ENCODE measurements around the gene CRYGD. TPM values are rescaled to one million over a fixed set of nuclear protein-coding genes. Genes with fewer than 3 reads are reported as not detected.

Gene CRYGD
- total and polyA plus RNA-seq, 9 of the 15 experiments (the other 6 are each of a cell fraction or from before 2014, with no cell fraction given), result not detected

GRCh38 chr2:208096080-208096479 is 28.2 kb downstream of the CRYGD start:
- H2AFZ ChIP-seq (ENCODE audit: low read depth, low read length), result no peak overlapping the region
- no peaks in the 10 kb centered on the region for H3K36me3 ChIP-seq (ENCODE audit: control insufficient read depth, insufficient read depth, low read length)
- no peak for DNase-seq (ENCODE audit: extremely low read depth in 1 of 4, low spot score in 3 of 4)
- 13% methylated on average over 3 of the region's 3 CpGs for WGBS (ENCODE audit: insufficient coverage, low coverage, missing lambda C conversion rate)
- H3K4me1 ChIP-seq (replicated peaks in 1 of 2; ENCODE audit: control insufficient read depth in 2 of 2, insufficient read depth in 2 of 2, low read length in 2 of 2), result no peaks in the 10 kb centered on the region
- ATAC-seq, result no peak
- no peak for TF ChIP-seq ZNF165 (CRISPR knock-in tag; IDR thresholded peaks at IDR 0.05; ENCODE audit: borderline replicate concordance)
- TF ChIP-seq E2F4 (CRISPR knock-in tag; IDR thresholded peaks at IDR 0.05; ENCODE audit: low read depth), result no peak
- TF ChIP-seq MED1 (CRISPR knock-in tag; IDR thresholded peaks at IDR 0.05; ENCODE audit: borderline replicate concordance), result no peak
- H3K4me3 ChIP-seq, result no peak overlapping the region
- intact Hi-C loops (cut with micrococcal nuclease), result no loop called here
- H3K79me2 ChIP-seq (ENCODE audit: control insufficient read depth, insufficient read depth, low read length), result no peaks in the 10 kb centered on the region
- no peak overlapping the region for H3K9ac ChIP-seq (ENCODE audit: insufficient read depth in 1 of 2, low read depth in 2 of 2, low read length in 2 of 2)
- BruUV-seq (replicated peaks), result no TSS peak
- H3K4me2 ChIP-seq (ENCODE audit: insufficient read depth, low read length), result no peak overlapping the region
- in situ Hi-C loops (cut with MboI), result no loop called here
- no peaks in the 10 kb centered on the region for H3K9me3 ChIP-seq (replicated peaks; ENCODE audit: control insufficient read depth, insufficient read depth, low read depth, low read length)
- no peak overlapping the region for H3K27ac ChIP-seq (ENCODE audit: extremely low read depth, low read depth, low read length)
- POLR2A ChIA-PET, result no interaction called here
- 0 out of 5 replicates have a peak, but pooled peaks cover 0 to 6% of the 10 kb centered on the region in 2 experiments for H3K27me3 ChIP-seq (ENCODE audit: control insufficient read depth in 2 of 2, insufficient read depth in 2 of 2, low read length in 2 of 2)
- FAIRE-seq, result no peak
- no peaks in the 10 kb centered on the region for H4K20me1 ChIP-seq (replicated peaks; ENCODE audit: control insufficient read depth, insufficient read depth, low read length)
- no peaks in the 10 kb centered on the region for H3K9me1 ChIP-seq (ENCODE audit: control insufficient read depth, insufficient read depth, low read length)
- CTCF ChIA-PET (ENCODE audit: low intra/inter-chr PET ratio), result no interaction called here

- Histone ChIP-seq H3K9me1 (ENCODE audit: control insufficient read depth, insufficient read depth, low read length) (no peaks in the 10 kb centered on the region), H3K9me3 (replicated peaks; ENCODE audit: control insufficient read depth, insufficient read depth, low read depth, low read length) (no peaks in the 10 kb centered on the region), H3K4me2 (ENCODE audit: insufficient read depth, low read length) (no peak overlapping the region), H4K20me1 (replicated peaks; ENCODE audit: control insufficient read depth, insufficient read depth, low read length) (no peaks in the 10 kb centered on the region), H3K27me3 (ENCODE audit: control insufficient read depth in 2 of 2, insufficient read depth in 2 of 2, low read length in 2 of 2) (0 out of 5 replicates have a peak, but pooled peaks cover 0 to 6% of the 10 kb centered on the region in 2 experiments), H3K4me3 (no peak overlapping the region), H3K79me2 (ENCODE audit: control insufficient read depth, insufficient read depth, low read length) (no peaks in the 10 kb centered on the region), H2AFZ (ENCODE audit: low read depth, low read length) (no peak overlapping the region), H3K36me3 (ENCODE audit: control insufficient read depth, insufficient read depth, low read length) (no peaks in the 10 kb centered on the region), H3K9ac (ENCODE audit: insufficient read depth in 1 of 2, low read depth in 2 of 2, low read length in 2 of 2) (no peak overlapping the region), H3K4me1 (replicated peaks in 1 of 2; ENCODE audit: control insufficient read depth in 2 of 2, insufficient read depth in 2 of 2, low read length in 2 of 2) (no peaks in the 10 kb centered on the region), H3K27ac (ENCODE audit: extremely low read depth, low read depth, low read length) (no peak overlapping the region)
- ATAC-seq, result no peak
- no TSS peak for BruUV-seq (replicated peaks)
- FAIRE-seq, result no peak
- ChIA-PET CTCF (ENCODE audit: low intra/inter-chr PET ratio) (no interaction called here), POLR2A (no interaction called here)
- in situ Hi-C loops (cut with MboI), result no loop called here
- TF ChIP-seq NR1H2 (CRISPR knock-in tag; IDR thresholded peaks at IDR 0.05) (no peak), DPF2 (IDR thresholded peaks at IDR 0.05) (no peak), NFXL1 (CRISPR knock-in tag; IDR thresholded peaks at IDR 0.05) (no peak), ZNF592 (IDR thresholded peaks at IDR 0.05) (no peak), TAF1 (IDR thresholded peaks at IDR 0.05; ENCODE audit: control insufficient read depth, extremely low read depth, insufficient read depth, low read length, severe bottlenecking) (no peak), SMARCA4 (IDR thresholded peaks at IDR 0.05) (no peak)
- TF ChIP-seq, protein P1, sequence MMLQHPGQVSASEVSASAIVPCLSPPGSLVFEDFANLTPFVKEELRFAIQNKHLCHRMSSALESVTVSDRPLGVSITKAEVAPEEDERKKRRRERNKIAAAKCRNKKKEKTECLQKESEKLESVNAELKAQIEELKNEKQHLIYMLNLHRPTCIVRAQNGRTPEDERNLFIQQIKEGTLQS (IDR thresholded peaks at IDR 0.05), result no peak
- TF ChIP-seq, protein P1 (CRISPR knock-in tag; conservative IDR thresholded peaks at IDR 0.05), result no peak
- DNase-seq (ENCODE audit: extremely low read depth in 1 of 4, low spot score in 3 of 4), result no peak
- intact Hi-C loops (cut with micrococcal nuclease), result no loop called here
Measured at GRCh38 chr2:208093128-208093527, 31.2 kb downstream of the CRYGD start.

Measured in K562 (cell line).